HG03439 (cell line): ENCODE results near the gene USP6NL.

ENCODE experiments used
- ATAC-seq: cut with Tn5 transposase; IDR thresholded peaks from one replicate; pipeline ENCODE4 v1.9.1; 2021; ENCODE audit warnings: mild to moderate bottlenecking, moderate library complexity; ENCODE audit not compliant: unreplicated experiment

The USP6NL gene

DNA sequence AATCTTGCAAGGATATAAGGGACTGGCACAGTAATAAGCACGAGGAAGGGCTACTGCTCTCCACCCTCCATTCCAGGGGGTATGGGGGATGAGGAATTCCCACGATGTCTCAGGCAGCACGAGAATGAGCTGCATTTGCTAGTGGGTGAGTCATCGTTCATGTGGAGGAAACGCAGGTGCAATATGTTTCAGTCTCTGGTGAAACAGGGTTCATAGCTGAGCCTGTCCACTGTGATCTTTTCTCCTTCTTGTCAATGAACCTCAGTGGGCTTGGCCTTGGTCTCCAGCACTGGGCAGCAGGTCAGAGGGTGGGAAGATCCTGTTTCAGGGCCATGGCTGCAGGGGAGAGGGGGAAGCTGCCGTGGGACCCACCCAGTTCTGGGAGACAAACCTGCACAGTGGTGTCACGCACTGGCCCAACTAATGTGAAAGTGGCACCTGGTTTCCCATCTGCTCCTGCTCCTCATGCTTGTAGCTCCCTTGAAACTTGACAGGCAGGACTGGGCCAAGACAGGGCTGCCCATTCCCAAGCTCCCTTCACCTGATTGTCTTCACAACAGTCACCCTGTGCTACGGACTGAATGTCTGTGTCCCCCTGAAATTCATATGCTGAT is 181.9 kb downstream of the USP6NL start:
- no peak for ATAC-seq

DNA sequence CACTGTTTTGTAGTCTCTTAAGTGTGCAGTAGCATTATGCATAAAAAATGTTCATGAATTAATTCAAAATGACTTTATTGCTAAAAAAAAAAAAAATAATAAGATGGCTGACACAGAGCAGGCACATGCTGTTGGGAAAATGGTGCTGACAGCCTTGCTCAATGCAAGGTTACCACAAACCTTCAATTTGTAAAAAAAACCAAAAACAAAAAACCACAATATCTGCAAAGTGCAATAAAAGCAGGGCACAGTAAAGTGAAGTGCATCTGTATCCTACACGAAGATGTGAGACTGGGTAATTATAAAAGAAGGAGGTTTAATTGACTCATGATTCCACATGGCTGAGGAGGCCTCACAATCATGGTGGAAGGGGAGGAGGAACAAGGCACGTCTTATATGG is 185.8 kb downstream of the USP6NL start:
- no peak for ATAC-seq

DNA sequence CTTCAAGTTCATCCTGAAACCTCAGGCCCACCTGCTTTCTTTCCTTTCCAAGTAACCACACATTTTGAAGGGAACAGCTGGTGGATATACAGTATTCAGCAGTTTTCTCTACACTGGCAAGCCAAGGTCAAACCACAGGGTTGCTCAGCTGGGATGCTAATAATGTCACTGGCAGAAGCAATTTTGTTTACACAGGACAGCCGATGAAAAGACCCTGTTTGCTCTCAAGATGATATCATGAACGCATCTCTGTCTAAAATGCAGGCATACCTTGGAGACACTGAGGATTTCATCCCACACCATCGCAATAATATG is 186.2 kb downstream of the USP6NL start:
- no peak for ATAC-seq

DNA sequence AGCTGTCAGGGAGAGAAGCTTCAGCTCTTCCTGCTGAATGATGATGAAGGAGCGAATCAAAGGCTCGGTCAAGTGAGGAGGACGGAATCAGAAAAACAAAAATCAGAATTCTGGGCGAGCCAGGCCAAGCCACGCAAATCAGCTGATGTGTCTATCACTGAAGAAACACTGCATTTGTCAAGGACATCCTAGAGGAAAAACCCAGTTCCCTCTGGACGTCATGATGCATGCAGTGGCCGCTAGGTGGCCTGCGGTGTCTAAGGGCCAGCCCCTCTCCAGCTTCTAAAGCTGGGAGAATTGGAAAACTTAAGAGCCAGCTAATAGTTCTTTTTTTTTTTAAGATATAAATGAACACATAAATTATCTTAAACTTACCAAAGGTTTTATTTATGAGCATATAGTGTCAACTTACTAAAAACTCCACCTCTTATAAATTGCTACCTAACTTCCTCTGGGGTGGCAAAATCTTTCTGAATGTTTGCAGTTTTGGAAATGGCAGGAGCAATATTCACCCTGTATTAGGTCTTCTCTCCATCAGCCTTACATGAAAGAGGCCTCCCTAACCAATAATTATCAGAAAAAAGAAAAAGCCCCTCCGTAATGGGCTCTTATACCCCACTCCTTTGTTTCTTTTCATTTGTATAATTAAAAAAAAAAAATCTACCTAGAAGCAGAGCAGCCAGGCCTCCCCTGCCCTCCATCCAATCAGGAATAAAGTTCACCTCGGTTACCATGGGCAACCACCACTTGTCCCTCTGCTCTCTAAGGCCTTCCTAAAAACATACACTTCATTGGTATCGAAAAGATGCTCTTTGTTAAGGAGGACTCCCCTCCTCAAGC is 186.8 kb downstream of the USP6NL start:
- no peak for ATAC-seq

DNA sequence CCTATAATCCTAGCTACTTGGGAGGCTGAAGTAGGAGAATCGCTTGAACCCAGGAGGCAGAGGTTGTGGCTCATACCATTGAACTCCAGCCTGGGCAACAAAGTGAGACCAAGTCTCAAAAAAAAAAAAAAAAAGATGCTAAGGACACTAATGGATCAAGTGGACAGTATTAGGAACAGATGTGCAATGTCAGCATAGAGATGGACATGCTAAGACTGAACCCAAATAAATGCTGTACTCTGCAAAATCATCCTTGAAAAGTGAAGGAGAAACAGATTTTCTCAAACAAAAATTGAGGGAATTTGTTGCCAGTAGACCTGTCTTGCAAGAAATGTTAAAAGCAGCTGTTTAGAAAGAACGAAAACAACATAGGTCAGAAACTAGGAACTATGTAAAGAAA is 194.5 kb downstream of the USP6NL start:
- no peak for ATAC-seq

DNA sequence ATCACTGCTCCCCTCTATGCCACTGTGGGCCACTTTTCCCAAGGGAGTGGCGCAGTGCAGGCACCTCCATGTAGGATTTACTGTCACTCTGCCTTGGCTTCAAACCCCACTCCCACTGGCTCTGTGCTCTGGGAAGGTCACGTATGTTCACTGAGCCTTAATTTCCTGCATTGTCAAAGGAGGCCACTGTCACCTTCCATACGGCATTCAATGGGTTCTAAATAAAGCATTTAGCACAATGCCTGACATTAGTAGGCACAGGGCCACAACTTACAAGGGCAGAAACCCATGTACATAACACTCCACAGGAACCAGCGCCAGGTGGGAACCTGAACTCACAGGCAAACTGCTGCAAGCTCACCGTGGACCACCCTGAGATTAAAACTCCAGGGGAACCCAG is 196.4 kb downstream of the USP6NL start:
- ATAC-seq, result no peak

DNA sequence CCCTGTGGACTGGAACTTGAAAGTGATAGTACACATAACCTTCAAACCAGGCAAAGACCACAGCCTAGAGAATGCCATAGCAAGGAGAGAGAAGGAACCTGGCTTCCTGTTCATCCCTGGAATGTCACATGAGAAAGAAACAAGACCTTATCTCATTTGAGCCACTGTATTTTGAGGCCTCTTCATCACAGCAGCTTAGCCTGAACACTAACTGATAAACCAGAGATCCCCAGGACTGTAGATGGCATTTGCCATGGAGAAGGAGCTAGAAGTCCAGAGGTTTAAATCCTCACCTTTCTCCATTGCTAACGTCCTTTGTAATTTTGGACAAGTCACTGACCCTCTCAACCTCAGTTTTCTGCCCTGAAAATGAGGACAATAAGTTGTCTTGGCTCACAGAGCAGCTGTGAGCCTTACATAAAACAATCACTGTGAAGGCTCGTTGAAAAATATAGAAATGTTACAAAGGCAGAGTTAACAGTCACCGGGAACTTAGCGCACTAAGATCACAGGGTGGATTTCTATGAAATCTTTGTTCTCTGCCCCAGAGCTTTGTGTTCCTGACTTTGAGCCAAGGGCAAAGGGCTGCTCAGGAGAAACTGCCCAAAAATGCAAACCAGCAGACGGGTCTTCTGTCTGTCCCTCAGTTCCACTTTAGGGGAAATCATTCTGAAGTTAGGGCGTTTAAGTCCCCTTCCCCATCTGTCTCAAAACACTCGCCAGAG is 197.0 kb downstream of the USP6NL start:
- ATAC-seq, result no peak

DNA sequence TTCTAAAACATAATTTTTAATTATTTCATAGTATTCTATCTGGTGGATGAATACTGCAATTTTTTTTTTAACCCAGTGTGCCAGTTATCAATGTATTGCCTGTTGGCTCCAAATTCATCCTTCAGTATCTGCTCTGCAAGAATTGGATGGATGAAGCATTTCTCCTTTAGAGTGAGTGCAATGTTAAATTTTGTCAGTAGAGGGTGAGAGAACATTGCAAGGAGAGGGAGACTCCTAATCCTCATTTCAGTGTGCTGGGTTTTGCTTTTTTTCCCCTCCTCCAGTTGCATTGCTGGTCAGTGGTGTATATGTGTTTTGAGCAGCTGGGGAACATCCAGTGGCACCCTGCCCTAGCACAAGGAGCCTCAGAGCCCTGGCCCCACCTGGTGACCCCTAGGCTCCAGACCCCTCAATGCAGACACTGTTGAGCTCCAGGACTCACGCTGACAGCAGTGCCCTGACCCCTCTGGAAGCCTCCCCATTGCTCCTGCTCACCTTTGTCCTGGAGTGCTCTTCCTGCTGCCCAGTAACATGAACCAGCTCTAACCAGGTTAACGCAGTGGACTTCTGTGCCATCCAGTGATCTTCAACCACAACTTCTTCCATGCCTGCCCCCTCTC is 199.4 kb downstream of the USP6NL start:
- no peak for ATAC-seq

DNA sequence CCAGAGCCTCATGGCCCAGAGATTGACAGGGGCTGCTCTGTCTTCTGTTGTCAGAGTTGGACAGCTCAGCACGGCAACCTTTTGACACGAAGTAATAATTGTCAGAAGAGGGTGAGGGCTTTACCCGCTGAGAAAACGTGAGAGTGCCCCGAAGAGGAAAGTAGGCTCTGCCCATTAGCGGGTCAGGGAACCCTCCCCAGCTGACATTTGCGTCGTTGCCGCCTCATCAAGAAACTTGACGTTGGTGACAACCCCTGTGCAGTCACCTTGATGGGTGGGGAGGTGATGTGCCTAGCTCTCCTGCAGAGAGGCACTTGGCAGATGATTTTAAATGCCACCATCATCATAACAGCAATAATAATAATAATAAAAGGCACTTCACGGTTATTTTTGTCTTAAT is 202.1 kb downstream of the USP6NL start:
- no peak for ATAC-seq

DNA sequence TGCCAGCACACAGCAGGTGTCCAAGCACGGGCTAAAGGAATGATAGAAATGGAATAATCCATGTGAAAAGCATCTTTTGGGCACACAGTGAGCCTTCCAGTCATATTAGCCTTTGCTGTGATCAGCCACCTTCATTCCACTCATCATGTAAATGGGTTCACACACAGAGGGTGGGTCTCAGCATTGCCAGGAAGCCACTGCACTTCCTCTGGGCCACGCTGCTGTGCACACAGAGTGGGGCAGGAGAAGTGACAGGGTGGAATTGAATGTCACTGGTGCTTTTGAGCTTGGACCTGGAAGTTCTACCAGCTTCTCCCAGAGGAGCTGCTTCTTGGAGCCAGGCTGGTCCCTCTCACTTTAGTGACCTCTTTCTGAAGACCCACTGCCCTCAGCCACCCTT is 203.5 kb downstream of the USP6NL start:
- ATAC-seq, result no peak

DNA sequence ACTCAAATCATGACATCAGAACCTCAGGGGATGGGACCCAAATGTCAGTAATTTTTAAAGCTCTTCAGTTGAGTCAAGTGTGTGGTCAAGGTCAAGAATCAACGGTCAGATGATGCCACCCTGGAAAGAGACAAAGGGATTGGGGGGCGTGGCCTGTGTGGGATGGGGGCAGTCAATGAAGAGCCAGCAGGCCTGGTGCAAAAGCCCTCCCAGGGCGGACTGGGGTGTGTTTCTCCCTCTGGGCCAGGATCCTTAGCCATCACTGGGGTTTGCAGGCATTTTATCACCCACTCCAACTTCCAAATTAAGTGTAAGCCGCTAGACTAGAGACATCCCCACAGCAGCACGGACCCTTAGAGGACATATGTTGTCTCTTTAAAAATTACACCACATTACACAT is 204.7 kb downstream of the USP6NL start:
- no peak for ATAC-seq

DNA sequence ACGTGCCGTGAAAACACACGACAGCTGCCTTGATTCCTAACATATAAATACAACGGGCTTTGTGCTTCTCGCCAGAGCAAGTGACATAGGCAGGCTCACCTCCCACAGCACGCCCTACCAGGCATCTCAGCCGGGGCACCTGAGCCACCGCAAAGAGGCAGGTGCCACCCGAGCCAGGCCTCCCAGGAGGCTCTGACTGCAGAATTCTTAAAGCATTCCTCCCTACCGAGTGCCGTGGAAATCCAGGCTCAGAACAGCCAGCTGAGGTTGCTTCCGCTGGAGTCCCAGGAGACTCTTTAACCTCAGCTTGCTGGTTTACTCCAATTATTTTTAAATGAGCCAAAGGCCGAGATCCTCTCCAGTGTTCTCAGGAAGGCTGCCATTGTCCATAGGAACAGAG is 206.5 kb downstream of the USP6NL start:
- ATAC-seq, result no peak
